Activated T-helper 2 cell treated with anti-CD3 and anti-CD28 coated beads, Interferon-gamma antibody, Interleukin-2, Interleukin-4, amounts not matched to agents 10 μg/mL and 5 μg/mL and 100 μg/mL, durations not matched to agents 14 hours and 24 hours and 36 hours (primary cell): Measurements from ENCODE around the gene YIPF1. TPM values are rescaled to one million over a fixed set of nuclear protein-coding genes. Genes with fewer than 3 reads are reported as not detected.
A peak's percentile ranks its signal among the peaks of the same experiment; 100 is the strongest.
"Not testable (repeated sequence)": the region's sequence is repeated elsewhere in the genome, so short reads cannot be mapped to it uniquely, and the experiment has no call there.

ENCODE experiments used
- DNase-seq: peaks from one replicate; pipeline ENCODE4 v3.0.0; 2021; ENCODE audit warnings: low spot score
- H3K27ac Mint-ChIP-seq: one replicate; pipeline ENCODE4 v1.8.0; 2021; ENCODE audit warnings: mixed read lengths
- H3K27me3 Mint-ChIP-seq: one replicate; pipeline ENCODE4 v1.8.0; 2021; ENCODE audit warnings: low read depth, mixed read lengths
- H3K36me3 Mint-ChIP-seq: one replicate; pipeline ENCODE4 v1.8.0; 2021; ENCODE audit warnings: low read depth, mixed read lengths
- H3K4me1 Mint-ChIP-seq: one replicate; pipeline ENCODE4 v1.8.0; 2021; ENCODE audit warnings: low read depth, mixed read lengths
- H3K4me3 Mint-ChIP-seq: one replicate; pipeline ENCODE4 v1.8.0; 2021; ENCODE audit warnings: low read depth, mild to moderate bottlenecking, moderate library complexity, mixed read lengths
- H3K9me3 Mint-ChIP-seq: one replicate; pipeline ENCODE4 v1.8.0; 2021; ENCODE audit warnings: mixed read lengths
- intact Hi-C: fragments of 100-400 bp; cut with micrococcal nuclease; formaldehyde crosslinking; loops from one replicate; pipeline ENCODE4 v1.15.1; 2023
- total RNA-seq: library from RNA; stranded (reverse); gene quantifications from 2 replicates; pipeline ENCODE4 v1.2.3, GENCODE V29; 2022

The YIPF1 gene
- total RNA-seq, 1 donor from 2014 or later: 14.8 TPM

GRCh38 chr1:53891018-53891417 is 1.4 kb upstream of the YIPF1 start:
- H3K4me1 Mint-ChIP-seq: peaks cover 19% of the 10 kb centered on the region
- no peaks in the 10 kb centered on the region for H3K27me3 Mint-ChIP-seq
- H3K4me3 Mint-ChIP-seq: no peak overlapping the region
- intact Hi-C loops: no loop called here
- peaks cover 21% of the 10 kb centered on the region for H3K36me3 Mint-ChIP-seq
- DNase-seq: no peak
- H3K9me3 Mint-ChIP-seq: no peaks in the 10 kb centered on the region
- H3K27ac Mint-ChIP-seq: no peak overlapping the region

GRCh38 chr1:53890522-53890941 is 935 bp upstream of the YIPF1 start:
- H3K9me3 Mint-ChIP-seq: no peaks in the 10 kb centered on the region
- peak overlapping the region; percentile 99 for H3K4me3 Mint-ChIP-seq
- intact Hi-C loops: no loop called here
- H3K27ac Mint-ChIP-seq: peak overlapping the region; percentile 95
- no peak for DNase-seq
- peaks cover 23% of the 10 kb centered on the region for H3K36me3 Mint-ChIP-seq
- peaks cover 19% of the 10 kb centered on the region for H3K4me1 Mint-ChIP-seq
- no peaks in the 10 kb centered on the region for H3K27me3 Mint-ChIP-seq

GRCh38 chr1:53888681-53889080 is 916 bp downstream of the YIPF1 start:
- intact Hi-C loops: loop anchor here (1.0 to 2.0 kb wide), 3 partner anchors 50 to 164 kb away; partner anchors contain the start of genes LRRC42, NDC1, TCEANC2 and TMEM59
- H3K9me3 Mint-ChIP-seq: no peaks in the 10 kb centered on the region
- H3K36me3 Mint-ChIP-seq: peaks cover 30% of the 10 kb centered on the region
- DNase-seq: no peak
- H3K4me3 Mint-ChIP-seq: peak overlapping the region; percentile 99
- peaks cover 19% of the 10 kb centered on the region for H3K4me1 Mint-ChIP-seq
- H3K27ac Mint-ChIP-seq: peak overlapping the region; percentile 95
- no peaks in the 10 kb centered on the region for H3K27me3 Mint-ChIP-seq

- H3K27me3 Mint-ChIP-seq, H3K27ac Mint-ChIP-seq, intact Hi-C loops, H3K9me3 Mint-ChIP-seq, DNase-seq, H3K4me3 Mint-ChIP-seq: not testable (repeated sequence)
- Mint-ChIP-seq H3K4me1 (peaks cover 12% of the 10 kb centered on the region), H3K36me3 (peaks cover 64% of the 10 kb centered on the region)
These were observed 6.0 kb downstream of the YIPF1 start for GRCh38 chr1:53883600-53883999.

- H3K27ac Mint-ChIP-seq, H3K27me3 Mint-ChIP-seq, intact Hi-C loops, DNase-seq, H3K9me3 Mint-ChIP-seq, H3K4me3 Mint-ChIP-seq, H3K4me1 Mint-ChIP-seq: not testable (repeated sequence)
- peaks cover 61% of the 10 kb centered on the region for H3K36me3 Mint-ChIP-seq
These were observed 7.7 kb downstream of the YIPF1 start for GRCh38 chr1:53881853-53882252.

GRCh38 chr1:53878492-53879105 is 11.0 kb downstream of the YIPF1 start:
- Mint-ChIP-seq H3K4me1 (peaks cover 6% of the 10 kb centered on the region), H3K27me3 (no peaks in the 10 kb centered on the region), H3K27ac (no peak overlapping the region), H3K4me3 (no peak overlapping the region), H3K9me3 (no peaks in the 10 kb centered on the region), H3K36me3 (peaks cover 53% of the 10 kb centered on the region)
- intact Hi-C loops: loop anchor here (1.0 kb wide), 2 partner anchors 71 to 81 kb away; no protein-coding TSS in a partner anchor
- DNase-seq: no peak

GRCh38 chr1:53875150-53875549 is 14.4 kb downstream of the YIPF1 start:
- H3K4me3 Mint-ChIP-seq, H3K27me3 Mint-ChIP-seq, intact Hi-C loops, H3K27ac Mint-ChIP-seq, DNase-seq, H3K9me3 Mint-ChIP-seq, H3K4me1 Mint-ChIP-seq: not testable (repeated sequence)
- H3K36me3 Mint-ChIP-seq: peaks cover 33% of the 10 kb centered on the region

- Mint-ChIP-seq H3K27me3 (no peaks in the 10 kb centered on the region), H3K27ac (no peak overlapping the region), H3K4me1 (no peaks in the 10 kb centered on the region), H3K4me3 (no peak overlapping the region), H3K36me3 (peaks cover 29% of the 10 kb centered on the region), H3K9me3 (no peaks in the 10 kb centered on the region)
- intact Hi-C loops: no loop called here
- DNase-seq: no peak
These were observed 17.7 kb downstream of the YIPF1 start for GRCh38 chr1:53871773-53872484.

- Mint-ChIP-seq H3K27ac (no peak overlapping the region), H3K4me1 (no peaks in the 10 kb centered on the region), H3K27me3 (no peaks in the 10 kb centered on the region), H3K4me3 (no peak overlapping the region), H3K36me3 (peaks cover 31% of the 10 kb centered on the region), H3K9me3 (no peaks in the 10 kb centered on the region)
- intact Hi-C loops: no loop called here
- no peak for DNase-seq
These were observed 18.4 kb downstream of the YIPF1 start for GRCh38 chr1:53871221-53871620.

- H3K4me3 Mint-ChIP-seq: no peak overlapping the region
- no peak for DNase-seq
- H3K27ac Mint-ChIP-seq: no peak overlapping the region
- no peaks in the 10 kb centered on the region for H3K4me1 Mint-ChIP-seq
- H3K27me3 Mint-ChIP-seq: no peaks in the 10 kb centered on the region
- no peaks in the 10 kb centered on the region for H3K9me3 Mint-ChIP-seq
- intact Hi-C loops: no loop called here
- peaks cover 30% of the 10 kb centered on the region for H3K36me3 Mint-ChIP-seq
These were observed 20.0 kb downstream of the YIPF1 start for GRCh38 chr1:53869454-53870117.

- Mint-ChIP-seq H3K4me3 (no peak overlapping the region), H3K27ac (no peak overlapping the region), H3K36me3 (peaks cover 30% of the 10 kb centered on the region), H3K9me3 (no peaks in the 10 kb centered on the region), H3K4me1 (no peaks in the 10 kb centered on the region), H3K27me3 (no peaks in the 10 kb centered on the region)
- intact Hi-C loops: no loop called here
- DNase-seq: no peak
These were observed 21.0 kb downstream of the YIPF1 start for GRCh38 chr1:53868565-53868964.

GRCh38 chr1:53862507-53862906 is 27.1 kb downstream of the YIPF1 start:
- Mint-ChIP-seq H3K36me3 (peaks cover 12% of the 10 kb centered on the region), H3K27ac (no peak overlapping the region), H3K27me3 (no peaks in the 10 kb centered on the region), H3K9me3 (no peaks in the 10 kb centered on the region), H3K4me3 (no peak overlapping the region), H3K4me1 (peaks cover 5% of the 10 kb centered on the region)
- intact Hi-C loops: loop anchor here (5.0 kb wide), 1 partner anchor 220 kb away; no protein-coding TSS in a partner anchor
- DNase-seq: no peak

- H3K9me3 Mint-ChIP-seq: no peaks in the 10 kb centered on the region
- H3K27ac Mint-ChIP-seq: no peak overlapping the region
- H3K4me1 Mint-ChIP-seq: peaks cover 5% of the 10 kb centered on the region
- H3K36me3 Mint-ChIP-seq: peaks cover 4% of the 10 kb centered on the region
- DNase-seq: peak; percentile 20
- intact Hi-C loops: loop anchor here (1.0 to 5.0 kb wide), 2 partner anchors 88 to 221 kb away; no protein-coding TSS in a partner anchor
- no peak overlapping the region for H3K4me3 Mint-ChIP-seq
- H3K27me3 Mint-ChIP-seq: no peaks in the 10 kb centered on the region
These were observed 28.6 kb downstream of the YIPF1 start for GRCh38 chr1:53860967-53861411.
